ENCODE results near the gene NINL.
"Not testable (repeated sequence)": the region's sequence is repeated elsewhere in the genome, so short reads cannot be mapped to it uniquely, and the experiment has no call there.

Gene NINL

DNA sequence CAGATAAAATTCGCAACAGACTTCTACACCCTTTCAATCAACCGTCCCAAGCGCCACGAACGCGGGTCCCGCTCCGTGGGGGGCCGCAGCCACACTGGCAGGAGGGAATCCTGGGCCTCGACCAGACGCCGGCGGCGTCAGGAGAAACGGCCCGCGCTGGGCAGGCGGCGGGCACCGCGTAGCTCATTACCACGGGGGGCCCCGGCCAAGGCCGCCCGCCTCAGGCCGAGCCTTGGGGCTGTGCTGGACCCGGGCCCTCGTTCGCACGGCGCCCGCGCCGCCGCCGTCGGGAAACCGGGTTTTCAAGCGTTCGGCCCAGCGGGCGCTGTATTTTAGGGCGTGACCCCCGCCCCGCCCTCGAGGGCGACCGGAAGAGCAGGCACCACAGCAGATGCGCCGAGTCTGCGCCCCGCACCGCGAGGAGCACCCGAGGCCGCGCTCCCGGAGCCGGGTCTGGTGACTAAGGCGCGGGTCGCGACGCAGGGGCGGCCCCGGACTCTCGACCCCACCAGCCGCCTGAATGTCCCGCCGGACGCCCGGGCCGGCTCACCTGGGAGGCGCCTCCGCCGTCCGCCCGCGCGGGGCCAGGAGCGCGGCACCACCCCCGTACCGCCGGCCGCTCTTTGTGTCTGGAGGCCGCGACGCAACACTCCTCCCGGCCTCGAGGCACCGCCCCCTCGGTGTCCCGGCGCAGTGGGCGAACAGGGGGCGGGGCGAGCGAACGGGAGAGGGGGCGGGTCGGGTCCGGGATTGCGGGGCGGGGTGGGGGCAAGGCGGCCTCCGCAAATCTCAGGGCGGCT lies at the start of gene NINL:
TSS of gene NINL (minus strand) at position 627 of the 800 bp plus-strand sequence. CDS start 58,944 bp downstream, outside the sequence.
- peak in 1 of 2 donors; percentile 3 for DNase-seq

DNA sequence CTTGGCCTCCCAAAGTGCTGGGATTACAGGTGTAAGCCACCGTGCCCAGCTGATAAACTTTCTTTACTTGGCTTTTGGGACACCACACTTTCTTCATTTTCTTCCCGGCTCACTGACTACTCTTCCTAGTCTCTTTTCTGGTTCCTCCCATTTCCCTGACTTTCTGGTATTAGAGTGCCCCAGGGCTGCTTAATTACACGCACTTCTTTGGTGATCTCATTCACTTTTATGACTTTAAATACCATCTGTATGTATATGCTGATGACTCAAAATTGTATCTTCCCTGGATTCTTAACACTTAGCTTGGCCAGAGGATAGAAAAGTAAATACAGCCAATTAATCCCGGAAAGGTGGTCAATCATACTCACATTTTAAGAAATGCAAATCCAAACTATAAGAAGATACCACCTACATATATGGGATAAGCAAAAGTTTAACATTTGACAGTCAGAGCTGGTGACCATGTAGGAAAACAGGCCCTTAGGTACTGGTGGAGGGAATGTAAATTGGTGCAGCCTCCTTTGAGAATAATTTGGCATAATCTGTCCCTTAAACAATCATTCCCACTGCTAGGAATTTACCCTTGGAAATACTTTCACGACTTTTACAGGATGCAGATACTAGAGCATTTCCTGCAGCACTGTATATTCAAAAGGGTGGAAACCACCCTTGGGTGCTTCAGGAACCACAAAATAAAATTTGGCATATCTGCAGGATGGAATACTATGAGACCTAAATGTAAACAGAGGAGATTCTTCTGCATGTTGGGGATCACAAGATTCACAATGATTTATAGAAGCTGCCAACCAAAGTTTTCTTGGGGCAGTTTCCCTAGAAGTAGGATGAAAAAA lies 47.8 kb upstream of the NINL start:
- DNase-seq = no peak

GRCh38 chr20:25630615-25631014 lies 45.3 kb upstream of the NINL start:
- not testable (repeated sequence) for DNase-seq

DNA sequence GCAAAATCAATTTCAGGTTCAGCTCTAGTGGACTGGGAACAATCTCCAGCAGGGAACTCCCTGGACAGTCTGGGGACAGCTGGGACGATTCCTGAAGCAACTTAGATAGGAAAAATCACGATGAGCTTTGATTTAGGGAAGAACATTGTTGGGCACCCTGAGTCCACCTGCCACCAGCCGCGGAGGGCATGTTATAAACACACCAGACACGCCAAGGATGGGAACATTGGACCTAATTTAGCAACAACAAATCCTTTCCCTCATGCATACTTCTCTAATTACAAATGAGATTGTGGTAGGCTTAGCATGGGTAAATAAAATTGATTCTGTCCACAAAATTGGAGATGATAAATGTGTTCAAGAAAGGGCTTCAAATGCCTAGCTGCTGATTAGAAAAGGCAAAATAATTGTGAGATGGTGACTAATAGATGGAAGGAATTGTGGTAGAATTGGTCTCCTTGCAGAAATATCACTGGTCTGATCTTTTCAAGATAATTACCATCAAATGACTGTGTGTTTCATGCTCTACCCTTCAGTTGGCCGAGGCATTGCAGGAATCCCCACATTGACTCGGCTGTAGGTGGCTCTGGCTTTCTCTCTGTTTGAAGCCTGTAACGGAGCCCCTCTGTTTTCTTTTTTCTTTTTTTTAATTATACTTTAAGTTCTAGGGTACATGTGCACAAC lies 44.6 kb upstream of the NINL start:
- no peak for DNase-seq

- no peak for DNase-seq
These were observed 41.4 kb upstream of the NINL start for GRCh38 chr20:25626779-25627178.

DNA sequence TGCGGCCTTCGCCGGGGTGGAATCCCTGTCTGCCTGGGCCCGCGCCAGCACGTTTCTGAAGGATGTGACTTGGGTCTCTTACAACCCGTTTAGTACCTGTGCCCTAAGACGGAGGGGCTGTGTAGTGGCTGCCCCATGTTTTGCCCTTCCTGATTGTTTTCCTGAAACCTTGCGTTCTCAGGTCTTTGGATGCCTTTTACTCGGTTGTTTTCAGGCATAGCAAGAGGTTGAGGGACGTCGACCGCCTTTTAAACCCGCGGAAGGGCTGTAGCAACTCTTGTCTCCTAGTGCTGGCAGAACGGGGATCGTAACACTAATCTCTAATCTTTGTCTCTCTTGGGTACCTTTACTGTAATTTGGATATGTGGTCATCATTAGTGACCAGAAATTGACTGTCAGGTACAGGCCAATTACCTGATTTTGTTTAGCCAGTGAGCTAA lies 39.2 kb upstream of the NINL start:
- DNase-seq = no peak

DNA sequence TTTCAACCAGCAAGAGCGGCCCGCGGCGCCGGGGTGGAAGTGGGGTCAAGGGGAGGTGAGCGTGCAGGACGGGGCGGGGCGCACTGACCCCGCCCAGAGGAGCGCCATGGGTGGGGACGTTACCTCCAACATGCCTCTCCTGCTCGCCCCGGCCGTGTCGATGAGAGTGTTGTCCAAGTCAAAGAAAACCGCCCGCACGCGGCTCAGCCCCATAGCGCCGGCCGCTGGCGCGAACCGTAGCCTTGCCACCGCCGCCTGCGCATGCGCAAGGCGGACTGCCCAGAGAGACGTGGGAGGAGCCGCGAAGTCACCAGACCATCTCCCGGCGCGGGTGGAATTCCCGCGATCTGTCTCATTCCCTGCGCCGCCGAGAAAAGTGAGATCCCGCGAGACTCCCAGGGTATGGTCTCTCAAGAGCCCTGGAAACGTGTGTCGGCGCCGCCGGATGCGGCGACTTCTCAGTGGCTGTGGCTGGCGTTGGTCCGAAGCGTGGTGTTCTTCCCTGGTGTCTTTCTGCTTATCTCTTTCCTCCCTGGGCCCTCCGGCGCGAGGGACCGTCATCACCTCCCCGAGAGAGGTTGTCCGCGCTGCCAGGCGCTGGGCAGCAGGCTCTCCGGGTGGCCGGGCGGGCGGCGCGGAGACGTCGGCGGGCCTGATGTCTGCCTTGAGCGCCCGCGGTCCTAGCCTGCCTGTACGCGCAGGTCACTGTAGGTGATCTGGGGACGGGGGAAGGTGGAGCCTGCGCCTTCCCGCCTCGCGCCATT lies 38.6 kb upstream of the NINL start, which contains the start of gene NANP:
TSS of gene NANP (minus strand) at position 279 of the 764 bp plus-strand sequence. CDS start at position 213, 66 bp downstream.
- DNase-seq = peak; percentile 91 to 92

GRCh38 chr20:25623225-25623735 lies 37.9 kb upstream of the NINL start:
- DNase-seq = peak in 1 of 2 donors; percentile 34

GRCh38 chr20:25622450-25623224 lies 37.3 kb upstream of the NINL start:
- DNase-seq = no peak

DNA sequence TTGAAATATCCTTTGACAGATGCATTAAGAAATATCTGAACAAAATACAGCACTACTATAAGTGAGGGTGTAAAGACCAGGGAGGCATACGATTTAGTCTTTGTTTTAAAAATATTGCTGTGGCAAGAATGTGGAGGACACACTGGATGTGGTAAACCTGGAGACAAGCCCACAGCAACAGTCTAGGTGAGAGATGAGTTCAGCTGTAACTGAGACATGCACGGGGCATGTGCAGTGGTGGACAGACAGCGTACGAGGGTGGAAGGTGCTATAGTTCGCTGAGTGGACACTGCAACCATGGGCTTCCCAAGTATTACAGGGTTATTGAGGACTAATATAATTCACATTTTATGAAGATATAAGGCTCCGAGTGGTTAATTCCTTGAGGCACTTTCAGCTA lies 36.7 kb upstream of the NINL start:
- no peak for DNase-seq

GRCh38 chr20:25619514-25619913 lies 34.2 kb upstream of the NINL start:
- DNase-seq = no peak

GRCh38 chr20:25608774-25609173 lies 23.4 kb upstream of the NINL start:
- no peak for DNase-seq

DNA sequence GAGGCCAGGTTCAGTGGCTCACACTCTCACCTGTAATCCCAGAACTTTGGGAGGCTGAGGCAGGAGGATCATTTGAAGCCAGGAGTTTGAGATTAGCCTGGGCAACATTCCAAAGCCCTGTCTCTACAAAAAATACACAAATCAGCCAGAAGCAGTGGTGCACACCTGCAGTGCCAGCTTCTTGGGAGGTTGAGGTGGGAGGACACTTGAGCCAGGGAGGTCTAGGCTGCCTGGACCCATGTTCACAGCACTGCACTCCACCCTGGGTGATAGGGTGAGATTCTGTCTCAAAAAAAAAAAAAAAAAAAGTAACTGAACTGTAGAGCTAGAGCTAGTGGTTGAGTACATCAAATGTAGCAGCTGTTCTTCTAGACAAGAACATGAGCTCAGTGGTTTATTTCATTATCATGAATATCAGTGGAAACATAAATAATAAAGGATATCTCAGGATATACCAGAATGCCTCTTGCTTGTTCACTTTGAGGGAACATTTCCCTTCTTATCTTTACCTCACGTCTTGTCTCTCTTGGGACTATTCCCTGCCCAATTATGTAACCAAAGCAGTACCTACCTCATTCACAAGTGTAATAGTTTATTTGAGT lies 20.9 kb upstream of the NINL start:
- no peak for DNase-seq

- no peak for DNase-seq
These were observed 19.8 kb upstream of the NINL start for GRCh38 chr20:25605148-25605547.

DNA sequence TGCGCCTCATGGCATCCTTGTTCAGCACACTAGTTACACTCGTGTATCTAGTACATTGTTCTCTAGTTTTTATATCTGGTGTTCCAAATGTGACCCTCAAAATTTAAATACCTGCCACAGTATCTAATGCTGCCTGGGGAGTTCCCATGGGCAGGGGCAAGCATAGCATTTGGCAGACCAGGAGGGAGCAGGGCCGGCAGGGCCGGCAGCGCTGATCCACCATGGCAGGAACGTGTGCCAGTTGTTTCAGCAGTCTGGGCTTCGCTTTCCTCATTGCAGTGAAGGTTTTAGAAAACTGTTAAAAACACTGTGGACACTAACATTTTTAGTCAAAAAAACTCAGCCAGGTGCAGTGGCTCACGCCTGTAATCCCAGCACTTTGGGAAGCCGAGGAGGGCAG lies 19.3 kb upstream of the NINL start:
- no peak for DNase-seq

DNA sequence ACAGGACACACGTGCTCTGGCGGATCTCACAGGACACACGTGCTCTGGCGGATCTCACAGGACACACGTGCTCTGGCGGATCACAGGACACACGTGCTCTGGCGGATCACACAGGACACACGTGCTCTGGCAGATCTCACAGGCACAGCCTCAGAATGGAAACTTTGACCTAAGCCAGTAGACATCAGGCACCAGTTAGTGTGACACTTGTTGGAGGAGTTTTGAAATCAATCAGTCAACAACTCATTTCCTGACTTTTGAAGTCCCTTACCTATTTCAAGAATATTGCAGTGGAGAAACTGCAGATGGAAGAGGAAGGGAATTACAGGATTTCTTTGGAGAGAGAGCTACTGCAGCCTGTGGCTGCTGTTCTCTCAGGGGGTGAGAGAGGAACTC lies 17.6 kb upstream of the NINL start:
- DNase-seq = not testable (repeated sequence)

GRCh38 chr20:25602191-25602913 lies 17.0 kb upstream of the NINL start:
- not testable (repeated sequence) for DNase-seq

- DNase-seq = no peak
These were observed 16.3 kb upstream of the NINL start for GRCh38 chr20:25601659-25602058.

GRCh38 chr20:25600632-25601031 lies 15.3 kb upstream of the NINL start:
- DNase-seq = no peak

All from hippocampal formation (tissue), 2 donors.